A549 (cell line): ENCODE measurements around the gene SLC25A48. TPM values are rescaled to one million over a fixed set of nuclear protein-coding genes. Genes with fewer than 3 reads are reported as not detected.
A peak's percentile ranks its signal among the peaks of the same experiment; 100 is the strongest.

Experiments
- ATAC-seq, 2 experiments: fragments of 200-7000 bp in 1 of 2; fragments of >200 bp in 1 of 2; cut with Nextera tagmentation in 1 of 2; cut with Tn5 transposase in 1 of 2; 3 replicates each; pipeline versions ENCODE4 v1.8.0 to v1.9.1; 2018 to 2020; ENCODE audit warnings: mild to moderate bottlenecking in 1 of 2, moderate library complexity in 1 of 2
- CTCF ChIA-PET: fragments of 300-600 bp; sonication (Branson Sonifier 250); formaldehyde crosslinking; extraction: SDS; loops from one replicate; lab custom pipeline; 2021; ENCODE audit warnings: antibody characterized with exemption, inconsistent platforms; lab: Yijun Ruan, JAX
- POLR2A ChIA-PET: fragments of 350-600 bp; formaldehyde crosslinking; extraction: SDS; loops from one replicate; lab custom pipeline; 2021; ENCODE audit warnings: antibody characterized with exemption, inconsistent platforms; lab: Yijun Ruan, JAX
- DNase-seq, 2 experiments: peaks; one replicate each; pipeline versions ENCODE4 v3.0.0 to v3.0.0-alpha.2; 2011 to 2016; ENCODE audit warnings: low read depth in 1 of 2, low spot score in 1 of 2
- FAIRE-seq: peaks from 2 replicates; lab custom pipeline; 2011; peaks lifted over from hg19 to GRCh38; lab: Jason Lieb, UNC
- H3K27ac ChIP-seq, 2 experiments: fragments of >200 bp; sonication (Bioruptor Twin); formaldehyde crosslinking; 3 replicates each; pipeline ENCODE4 v1.5.1; 2016 to 2017
- H3K4me1 ChIP-seq: fragments of >200 bp; sonication (Bioruptor Twin); formaldehyde crosslinking; 3 replicates; pipeline ENCODE4 v1.6.1; 2016
- H3K4me2 ChIP-seq: fragments of >200 bp; sonication (Bioruptor Twin); formaldehyde crosslinking; 3 replicates; pipeline ENCODE4 v1.6.1; 2016
- H3K4me3 ChIP-seq: fragments of >200 bp; sonication (Bioruptor Twin); formaldehyde crosslinking; 3 replicates; pipeline ENCODE4 v1.5.1; 2016
- H3K9me3 ChIP-seq: fragments of >200 bp; sonication (Bioruptor Twin); formaldehyde crosslinking; 3 replicates; pipeline ENCODE4 v1.6.1; 2016
- ATOH8 ChIP-seq: fragments of 250-450 bp; sonication (Bioruptor Pico); IDR thresholded peaks from 2 replicates; pipeline ENCODE4 v1.5.0; 2020; ENCODE audit warnings: low read depth, mild to moderate bottlenecking, moderate library complexity
- BCL3 ChIP-seq: fragments of >200 bp; sonication (Bioruptor Twin); formaldehyde crosslinking; IDR thresholded peaks from 3 replicates; pipeline ENCODE4 v1.6.1; 2016
- BHLHE40 ChIP-seq: IDR thresholded peaks from 2 replicates; pipeline ENCODE4 v1.6.1; 2012; ENCODE audit warnings: low read depth, low read length, inconsistent platforms
- CHD2 ChIP-seq: fragments of 150-350 bp; IDR thresholded peaks from 2 replicates; pipeline ENCODE4 v1.6.1; 2014; ENCODE audit warnings: low read length; ENCODE audit not compliant: partially characterized antibody
- CHD4 ChIP-seq: fragments of 200-600 bp; sonication (generic); IDR thresholded peaks from 2 replicates; pipeline ENCODE4 v1.6.1; 2016; ENCODE audit warnings: antibody characterized with exemption, mild to moderate bottlenecking, borderline replicate concordance
- CTCF ChIP-seq: fragments of >200 bp; sonication (Bioruptor Twin); formaldehyde crosslinking; IDR thresholded peaks from 3 replicates; pipeline ENCODE4 v1.5.1; 2016
- E2F6 ChIP-seq: IDR thresholded peaks from 2 replicates; pipeline ENCODE4 v1.6.1; 2012; ENCODE audit warnings: low read depth, borderline replicate concordance
- EHF ChIP-seq: fragments of 250-450 bp; sonication (Bioruptor Pico); IDR thresholded peaks from 2 replicates; pipeline ENCODE4 v1.5.0; 2020; ENCODE audit warnings: mild to moderate bottlenecking
- FOSB ChIP-seq: fragments of 250-450 bp; sonication (Bioruptor Pico); IDR thresholded peaks from 2 replicates; pipeline ENCODE4 v1.5.0; 2020; ENCODE audit warnings: mild to moderate bottlenecking, moderate library complexity
- HES2 ChIP-seq: fragments of >200 bp; sonication (Bioruptor Twin); formaldehyde crosslinking; IDR thresholded peaks from 2 replicates; pipeline ENCODE4 v1.6.1; 2016
- HEYL ChIP-seq: fragments of 250-450 bp; sonication (Bioruptor Pico); IDR thresholded peaks from 2 replicates; pipeline ENCODE4 v1.8.0; 2021; ENCODE audit warnings: mild to moderate bottlenecking, moderate library complexity
- HMGXB4 ChIP-seq: fragments of 250-450 bp; sonication (Bioruptor Pico); IDR thresholded peaks from 2 replicates; pipeline ENCODE4 v1.5.0; 2021; ENCODE audit warnings: mild to moderate bottlenecking, moderate library complexity, borderline replicate concordance
- HOXA7 ChIP-seq: fragments of 250-450 bp; sonication (Bioruptor Pico); IDR thresholded peaks from 2 replicates; pipeline ENCODE4 v1.5.0; 2020; ENCODE audit warnings: mild to moderate bottlenecking, moderate library complexity
- HOXB13 ChIP-seq: fragments of 250-450 bp; sonication (Bioruptor Pico); IDR thresholded peaks from 2 replicates; pipeline ENCODE4 v1.5.0; 2020; ENCODE audit warnings: low read depth, mild to moderate bottlenecking, moderate library complexity
- MAZ ChIP-seq: fragments of 150-350 bp; IDR thresholded peaks from 2 replicates; pipeline ENCODE4 v1.6.1; 2014; ENCODE audit warnings: antibody characterized with exemption, low read depth, low read length, borderline replicate concordance
- NPAS2 ChIP-seq: fragments of 250-450 bp; sonication (Bioruptor Pico); IDR thresholded peaks from 2 replicates; pipeline ENCODE4 v1.8.0; 2022; ENCODE audit warnings: mild to moderate bottlenecking, moderate library complexity, borderline replicate concordance
- PBX3 ChIP-seq: IDR thresholded peaks from 2 replicates; pipeline ENCODE4 v1.6.1; 2012
- PHF8 ChIP-seq: fragments of 200-600 bp; sonication (generic); IDR thresholded peaks from 2 replicates; pipeline ENCODE4 v1.6.1; 2016; ENCODE audit warnings: low read depth, mild to moderate bottlenecking, antibody characterized with exemption, moderate library complexity, borderline replicate concordance
- POLR2AphosphoS2 ChIP-seq: conservative IDR thresholded peaks from 2 replicates; pipeline ENCODE4 v1.6.1; 2012; ENCODE audit warnings: low read length, improper control_type of control experiment, inconsistent platforms
- RAD21 ChIP-seq, 2 experiments: fragments of >200 bp in 1 of 2; sonication (Bioruptor Twin) in 1 of 2; formaldehyde crosslinking in 1 of 2; IDR thresholded peaks in 1 of 2; conservative IDR thresholded peaks in 1 of 2; 2 replicates in 1 of 2; 3 replicates in 1 of 2; pipeline ENCODE4 v1.6.1; 2012 to 2018; ENCODE audit warnings: inconsistent platforms in 1 of 2
- RARB ChIP-seq: fragments of 250-450 bp; sonication (Bioruptor Pico); IDR thresholded peaks from 2 replicates; pipeline ENCODE4 v1.8.0; 2021; ENCODE audit warnings: mild to moderate bottlenecking, moderate library complexity
- RCOR1 ChIP-seq: fragments of 150-350 bp; IDR thresholded peaks from 2 replicates; pipeline ENCODE4 v1.6.1; 2014; ENCODE audit warnings: antibody characterized with exemption, low read length, low read depth
- RFX5 ChIP-seq: fragments of 450-650 bp; IDR thresholded peaks from 2 replicates; pipeline ENCODE4 v1.7.1; 2014; ENCODE audit warnings: antibody characterized with exemption, mild to moderate bottlenecking, moderate library complexity
- SMC3 ChIP-seq: fragments of >200 bp; sonication (Bioruptor Twin); formaldehyde crosslinking; IDR thresholded peaks from 3 replicates; pipeline ENCODE4 v1.6.1; 2018; ENCODE audit warnings: inconsistent platforms
- TFCP2L1 ChIP-seq: fragments of 250-450 bp; sonication (Bioruptor Pico); IDR thresholded peaks from 2 replicates; pipeline ENCODE4 v1.5.0; 2021; ENCODE audit warnings: mild to moderate bottlenecking
- ZFP36 ChIP-seq: fragments of 450-650 bp; IDR thresholded peaks from 2 replicates; pipeline ENCODE4 v1.6.1; 2014; ENCODE audit warnings: borderline replicate concordance; ENCODE audit not compliant: partially characterized antibody
- WGBS: methylation state at CpG from one replicate; pipeline ENCODE4 v1.1.6; 2017; ENCODE audit errors: missing lambda C conversion rate; 5-methylcytosine and 5-hydroxymethylcytosine counted together
- polyA plus RNA-seq, 4 experiments: library from polyadenylated mRNA; depleted of rRNA in 3 of 4; stranded (reverse); fragments of >200 nt; fragmentation: RNase III in 1 of 4; extraction: RNeasy Plus Mini Kit Qiagen cat#74134 plus additional on column Dnase treatment in 1 of 4; gene quantifications; 2 replicates in 3 of 4; 3 replicates in 1 of 4; pipeline ENCODE4 v1.2.3, GENCODE V29; 2011 to 2017

The SLC25A48 gene
- polyA plus RNA-seq, 2 of the 4 experiments (the other 2 are of a cell fraction): 0.18 TPM; not detected in 1

GRCh38 chr5:135886136-135886535 lies 51.7 kb downstream of the SLC25A48 start:
- H3K4me3 ChIP-seq: no peak overlapping the region
- H3K9me3 ChIP-seq: no peaks in the 10 kb centered on the region
- ATAC-seq (no peak), DNase-seq (no peak), FAIRE-seq (no peak)
- no peak overlapping the region for H3K27ac ChIP-seq
- H3K4me2 ChIP-seq: no peak overlapping the region
- peaks cover 20% of the 10 kb centered on the region for H3K4me1 ChIP-seq
- ChIA-PET CTCF (interaction anchor here (0.6 to 2.8 kb wide), 17 partner anchors 8 to 362 kb away, joined by 3 to 17 read pairs (median 3); partner anchors contain the start of gene SLC25A48), POLR2A (no interaction called here)
- no peak for TF ChIP-seq PBX3
- no peak for TF ChIP-seq HOXA7 (CRISPR knock-in tag)
- TF ChIP-seq BCL3: no peak
- TF ChIP-seq BHLHE40: no peak
- no peak for TF ChIP-seq ATOH8 (CRISPR knock-in tag)
- no peak for TF ChIP-seq RARB (CRISPR knock-in tag)
- no peak for TF ChIP-seq PHF8
- TF ChIP-seq HEYL (CRISPR knock-in tag): no peak
- no peak for TF ChIP-seq POLR2AphosphoS2
- TF ChIP-seq TFCP2L1: no peak
- no peak for TF ChIP-seq E2F6
- no peak for TF ChIP-seq RFX5
- TF ChIP-seq NPAS2 (CRISPR knock-in tag): no peak
- no peak for TF ChIP-seq HMGXB4
- no peak for TF ChIP-seq CHD4
- TF ChIP-seq FOSB (CRISPR knock-in tag): no peak
- no peak for TF ChIP-seq CHD2
- WGBS: 22% methylated on average over 4 of the region's 4 CpGs

GRCh38 chr5:135887447-135887864 lies 53.0 kb downstream of the SLC25A48 start:
- DNase-seq: peak; percentile 74 to 78
- no peaks in the 10 kb centered on the region for H3K9me3 ChIP-seq
- TF ChIP-seq MAZ: no peak
- TF ChIP-seq RCOR1: no peak
- TF ChIP-seq RAD21 (conservative IDR thresholded peaks at IDR 0.05 in 1 of 2, IDR thresholded peaks at IDR 0.05 in 1 of 2): peak; percentile 97 to 98
- peak; percentile 98 for TF ChIP-seq CTCF
- TF ChIP-seq SMC3: peak; percentile 94
- no peak for TF ChIP-seq E2F6
- TF ChIP-seq BHLHE40: no peak
- TF ChIP-seq HES2: no peak
- TF ChIP-seq PBX3: no peak
- no peak for TF ChIP-seq HOXB13 (CRISPR knock-in tag)
- peak; percentile 0 for TF ChIP-seq ZFP36
- no peak for TF ChIP-seq EHF (CRISPR knock-in tag)
- ChIA-PET POLR2A (interaction anchor here (1.0 kb wide), 1 partner anchor 141 kb away, joined by 4 read pairs; the partner anchor contains the start of gene TGFBI), CTCF (interaction anchor here (0.6 to 6.3 kb wide), 29 partner anchors 9 to 330 kb away, joined by 3 to 74 read pairs (median 5); no protein-coding TSS in a partner anchor)
- peak overlapping the region; percentile 9 to 65; a peak in 4 of 6 replicates for H3K27ac ChIP-seq
- H3K4me2 ChIP-seq: peak overlapping the region; percentile 40
- peak; percentile 90 for FAIRE-seq
- H3K4me1 ChIP-seq: peaks cover 22% of the 10 kb centered on the region
- 13% methylated on average over 8 of the region's 8 CpGs for WGBS
- no peak overlapping the region for H3K4me3 ChIP-seq
- ATAC-seq: peak; percentile 92 to 97
